ENCODE data around the gene CDCA7. TPM values are rescaled to one million over a fixed set of nuclear protein-coding genes. Genes with fewer than 3 reads are reported as not detected.

The CDCA7 gene
- total RNA-seq, 2 experiments from 2014 or later = 98.2 to 170 TPM

DNA sequence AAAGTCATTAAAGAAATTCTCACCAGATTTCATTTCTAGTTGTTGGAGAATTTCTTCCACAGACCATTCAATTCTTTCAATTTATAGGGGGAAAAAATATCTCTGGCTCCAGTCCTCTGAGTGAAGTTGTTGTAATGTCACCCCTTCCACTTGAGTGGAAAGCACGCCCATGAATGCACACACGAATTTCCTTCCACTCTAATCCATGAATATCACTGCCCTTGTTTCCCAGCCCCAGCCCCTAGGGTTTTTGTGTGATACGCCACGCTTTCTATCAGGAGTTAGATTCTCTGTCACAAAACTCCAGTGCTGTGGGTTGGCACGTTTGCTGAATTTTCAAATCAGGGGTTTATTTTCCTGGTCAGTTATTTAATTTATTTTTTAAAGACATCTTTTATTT, 38.1 kb downstream of the CDCA7 start:
- ChIA-PET CTCF (ENCODE audit: unreplicated experiment) (interaction anchor here (0.6 kb wide), 1 partner anchor 9 kb away, joined by 4 read pairs; no protein-coding TSS in a partner anchor), POLR2A (no interaction called here)
- Histone ChIP-seq H2AFZ (ENCODE audit: low read length) (no peak overlapping the region), H3K36me3 (ENCODE audit: insufficient read depth, low read length) (no peaks in the 10 kb centered on the region), H3K4me1 (ENCODE audit: insufficient read depth, low read length, poor library complexity, severe bottlenecking) (no peaks in the 10 kb centered on the region), H3K4me2 (ENCODE audit: low read length) (no peak overlapping the region), H4K20me1 (ENCODE audit: insufficient read depth, low read length) (no peaks in the 10 kb centered on the region), H3K79me2 (ENCODE audit: insufficient read depth, low read depth, low read length) (no peaks in the 10 kb centered on the region), H3K9me2 (ENCODE audit: insufficient read depth, low read length) (no peaks in the 10 kb centered on the region), H3K4me3 (ENCODE audit: low read depth, low read length, poor library complexity, severe bottlenecking) (no peak overlapping the region), H3K27ac (ENCODE audit: low read depth, low read length, poor library complexity, severe bottlenecking) (no peak overlapping the region), H3K9me3 (ENCODE audit: low read length) (no peaks in the 10 kb centered on the region)
- BruUV-seq (replicated peaks) = no TSS peak
- TF ChIP-seq, protein P1, sequence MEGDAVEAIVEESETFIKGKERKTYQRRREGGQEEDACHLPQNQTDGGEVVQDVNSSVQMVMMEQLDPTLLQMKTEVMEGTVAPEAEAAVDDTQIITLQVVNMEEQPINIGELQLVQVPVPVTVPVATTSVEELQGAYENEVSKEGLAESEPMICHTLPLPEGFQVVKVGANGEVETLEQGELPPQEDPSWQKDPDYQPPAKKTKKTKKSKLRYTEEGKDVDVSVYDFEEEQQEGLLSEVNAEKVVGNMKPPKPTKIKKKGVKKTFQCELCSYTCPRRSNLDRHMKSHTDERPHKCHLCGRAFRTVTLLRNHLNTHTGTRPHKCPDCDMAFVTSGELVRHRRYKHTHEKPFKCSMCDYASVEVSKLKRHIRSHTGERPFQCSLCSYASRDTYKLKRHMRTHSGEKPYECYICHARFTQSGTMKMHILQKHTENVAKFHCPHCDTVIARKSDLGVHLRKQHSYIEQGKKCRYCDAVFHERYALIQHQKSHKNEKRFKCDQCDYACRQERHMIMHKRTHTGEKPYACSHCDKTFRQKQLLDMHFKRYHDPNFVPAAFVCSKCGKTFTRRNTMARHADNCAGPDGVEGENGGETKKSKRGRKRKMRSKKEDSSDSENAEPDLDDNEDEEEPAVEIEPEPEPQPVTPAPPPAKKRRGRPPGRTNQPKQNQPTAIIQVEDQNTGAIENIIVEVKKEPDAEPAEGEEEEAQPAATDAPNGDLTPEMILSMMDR (conservative IDR thresholded peaks at IDR 0.05; ENCODE audit: low read length) = no peak
- TF ChIP-seq EZH2phosphoT487 (IDR thresholded peaks at IDR 0.05; ENCODE audit: borderline replicate concordance, low read depth, low read length) = no peak
- intact Hi-C loops (cut with micrococcal nuclease; ENCODE audit: unreplicated experiment) = no loop called here
- no peak for DNase-seq (ENCODE audit: low spot score)

DNA sequence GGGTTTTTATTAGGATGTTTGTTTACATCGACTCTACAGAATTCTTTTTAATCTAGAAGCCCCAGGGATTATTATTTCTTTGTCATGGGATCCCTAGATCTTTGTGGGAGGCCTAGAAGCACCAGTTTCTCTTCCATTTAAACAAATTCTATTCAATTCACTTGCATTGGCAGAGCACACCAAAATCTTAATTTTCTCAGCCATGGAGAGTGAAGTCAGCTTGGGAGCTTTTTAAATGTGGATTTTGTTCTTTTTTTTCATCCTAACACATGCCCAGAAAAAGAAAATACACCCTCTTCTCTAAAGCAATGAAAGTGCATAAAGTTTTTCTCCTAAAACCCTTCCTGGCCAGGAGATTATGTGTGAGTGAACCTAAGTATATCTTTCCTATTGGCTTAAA, 38.5 kb downstream of the CDCA7 start:
- TF ChIP-seq EZH2phosphoT487 (IDR thresholded peaks at IDR 0.05; ENCODE audit: borderline replicate concordance, low read depth, low read length) = no peak
- TF ChIP-seq, protein P1 (conservative IDR thresholded peaks at IDR 0.05; ENCODE audit: low read length) = no peak
- ChIA-PET POLR2A (no interaction called here), CTCF (ENCODE audit: unreplicated experiment) (interaction anchor here (0.6 kb wide), 1 partner anchor 9 kb away, joined by 4 read pairs; no protein-coding TSS in a partner anchor)
- Histone ChIP-seq H3K4me1 (ENCODE audit: insufficient read depth, low read length, poor library complexity, severe bottlenecking) (no peaks in the 10 kb centered on the region), H3K4me3 (ENCODE audit: low read depth, low read length, poor library complexity, severe bottlenecking) (no peak overlapping the region), H3K9me3 (ENCODE audit: low read length) (no peaks in the 10 kb centered on the region), H4K20me1 (ENCODE audit: insufficient read depth, low read length) (no peaks in the 10 kb centered on the region), H3K36me3 (ENCODE audit: insufficient read depth, low read length) (no peaks in the 10 kb centered on the region), H3K9me2 (ENCODE audit: insufficient read depth, low read length) (no peaks in the 10 kb centered on the region), H3K4me2 (ENCODE audit: low read length) (no peak overlapping the region), H3K27ac (ENCODE audit: low read depth, low read length, poor library complexity, severe bottlenecking) (no peak overlapping the region), H3K79me2 (ENCODE audit: insufficient read depth, low read depth, low read length) (no peaks in the 10 kb centered on the region), H2AFZ (ENCODE audit: low read length) (no peak overlapping the region)
- intact Hi-C loops (cut with micrococcal nuclease; ENCODE audit: unreplicated experiment) = no loop called here
- BruUV-seq (replicated peaks) = no TSS peak
- no peak for DNase-seq (ENCODE audit: low spot score)

- ChIA-PET POLR2A (no interaction called here), CTCF (ENCODE audit: unreplicated experiment) (no interaction called here)
- BruUV-seq (replicated peaks) = no TSS peak
- H3K4me3 ChIP-seq (ENCODE audit: low read depth, low read length, poor library complexity, severe bottlenecking) = no peak overlapping the region
- no peaks in the 10 kb centered on the region for H3K9me2 ChIP-seq (ENCODE audit: insufficient read depth, low read length)
- H3K9me3 ChIP-seq (ENCODE audit: low read length) = no peaks in the 10 kb centered on the region
- no peak for TF ChIP-seq EZH2phosphoT487 (IDR thresholded peaks at IDR 0.05; ENCODE audit: borderline replicate concordance, low read depth, low read length)
- H2AFZ ChIP-seq (ENCODE audit: low read length) = no peak overlapping the region
- no peak overlapping the region for H3K27ac ChIP-seq (ENCODE audit: low read depth, low read length, poor library complexity, severe bottlenecking)
- no peaks in the 10 kb centered on the region for H4K20me1 ChIP-seq (ENCODE audit: insufficient read depth, low read length)
- no peaks in the 10 kb centered on the region for H3K4me1 ChIP-seq (ENCODE audit: insufficient read depth, low read length, poor library complexity, severe bottlenecking)
- H3K4me2 ChIP-seq (ENCODE audit: low read length) = no peak overlapping the region
- DNase-seq (ENCODE audit: low spot score) = no peak
- no peaks in the 10 kb centered on the region for H3K36me3 ChIP-seq (ENCODE audit: insufficient read depth, low read length)
- H3K79me2 ChIP-seq (ENCODE audit: insufficient read depth, low read depth, low read length) = no peaks in the 10 kb centered on the region
- intact Hi-C loops (cut with micrococcal nuclease; ENCODE audit: unreplicated experiment) = no loop called here
Observed at GRCh38 chr2:173393636-173394035, 39.0 kb downstream of the CDCA7 start.

Measured in OCI-LY7 (cell line).